Kidney epithelial cell (primary cell): Measurements from ENCODE around the gene SMS. TPM values are rescaled to one million over a fixed set of nuclear protein-coding genes. Genes with fewer than 3 reads are reported as not detected.
"Not testable (repeated sequence)": the region's sequence is repeated elsewhere in the genome, so short reads cannot be mapped to it uniquely, and the experiment has no call there.

Source experiments
- DNase-seq: peaks from one replicate; pipeline ENCODE4 v3.0.0-alpha.2; 2010; ENCODE audit warnings: low read depth
- H3K27me3 ChIP-seq: 2 replicates; pipeline ENCODE4 v1.6.0; 2011; ENCODE audit warnings: low read length; ENCODE audit not compliant: control insufficient read depth, insufficient read depth
- H3K36me3 ChIP-seq: 2 replicates; pipeline ENCODE4 v1.5.1; 2011; ENCODE audit warnings: low read length; ENCODE audit not compliant: control insufficient read depth, insufficient read depth
- H3K4me3 ChIP-seq: 2 replicates; pipeline ENCODE4 v1.5.1; 2011; ENCODE audit warnings: low read depth, mild to moderate bottlenecking, control low read depth, low read length
- CTCF ChIP-seq: IDR thresholded peaks from 2 replicates; pipeline ENCODE4 v1.5.1; 2011; ENCODE audit warnings: mild to moderate bottlenecking, moderate library complexity, low read length, control low read depth, inconsistent platforms; ENCODE audit not compliant: insufficient read depth, poor library complexity, severe bottlenecking
- total RNA-seq: library from RNA; depleted of rRNA; stranded (reverse); fragments of >200 nt; gene quantifications from 2 replicates; pipeline ENCODE4 v1.2.3, GENCODE V29; 2015

The SMS gene
- total RNA-seq, 1 donor from 2014 or later: 142 TPM

GRCh38 chrX:21946925-21947641 lies 6.6 kb downstream of the SMS start:
- H3K4me3 ChIP-seq: no peak overlapping the region
- no peaks in the 10 kb centered on the region for H3K27me3 ChIP-seq
- DNase-seq: no peak
- no peaks in the 10 kb centered on the region for H3K36me3 ChIP-seq
- TF ChIP-seq CTCF: no peak

GRCh38 chrX:21947671-21948070 lies 7.2 kb downstream of the SMS start:
- no peak for DNase-seq
- Histone ChIP-seq H3K36me3 (no peaks in the 10 kb centered on the region), H3K27me3 (no peaks in the 10 kb centered on the region), H3K4me3 (no peak overlapping the region)
- no peak for TF ChIP-seq CTCF

- DNase-seq: no peak
- no peak for TF ChIP-seq CTCF
Measured at GRCh38 chrX:21948897-21949578, 8.5 kb downstream of the SMS start.

GRCh38 chrX:21949689-21950088 lies 9.2 kb downstream of the SMS start:
- no peak for TF ChIP-seq CTCF
- DNase-seq: no peak

More at GRCh38 chrX:21948897-21949578, 8.5 kb downstream of the SMS start:
- Histone ChIP-seq H3K36me3 (no peaks in the 10 kb centered on the region), H3K27me3 (no peaks in the 10 kb centered on the region), H3K4me3 (no peak overlapping the region)

GRCh38 chrX:21950557-21950956 lies 10.0 kb downstream of the SMS start:
- H3K27me3 ChIP-seq, H3K36me3 ChIP-seq, H3K4me3 ChIP-seq, DNase-seq: not testable (repeated sequence)

More at GRCh38 chrX:21949689-21950088, 9.2 kb downstream of the SMS start:
- no peaks in the 10 kb centered on the region for H3K27me3 ChIP-seq
- H3K36me3 ChIP-seq: no peaks in the 10 kb centered on the region
- no peak overlapping the region for H3K4me3 ChIP-seq

GRCh38 chrX:21952624-21953023 lies 12.1 kb downstream of the SMS start:
- Histone ChIP-seq H3K27me3 (no peaks in the 10 kb centered on the region), H3K4me3 (no peak overlapping the region), H3K36me3 (no peaks in the 10 kb centered on the region)
- TF ChIP-seq CTCF: no peak
- no peak for DNase-seq

GRCh38 chrX:21953195-21953830 lies 12.8 kb downstream of the SMS start:
- not testable (repeated sequence) for H3K36me3 ChIP-seq, H3K4me3 ChIP-seq, H3K27me3 ChIP-seq, DNase-seq
